Bronchial epithelial cell (primary cell): ENCODE data around the gene GP9. TPM values are rescaled to one million over a fixed set of nuclear protein-coding genes. Genes with fewer than 3 reads are reported as not detected.

Experiments used
- DNase-seq: peaks from one replicate; pipeline ENCODE4 v3.0.0-alpha.2; 2010; ENCODE audit warnings: low read depth
- FAIRE-seq: peaks from 2 replicates; lab custom pipeline; 2011; peaks lifted over from hg19 to GRCh38; lab: Jason Lieb, UNC
- H3K27me3 ChIP-seq: 2 replicates; pipeline ENCODE4 v1.5.1; 2011; ENCODE audit warnings: low read length; ENCODE audit not compliant: control insufficient read depth, insufficient read depth
- H3K36me3 ChIP-seq: 2 replicates; pipeline ENCODE4 v1.5.1; 2011; ENCODE audit warnings: low read length; ENCODE audit not compliant: control insufficient read depth, insufficient read depth
- H3K4me3 ChIP-seq: 2 replicates; pipeline ENCODE4 v1.5.1; 2011; ENCODE audit warnings: mild to moderate bottlenecking, low read depth, low read length, control low read depth
- CTCF ChIP-seq: IDR thresholded peaks from 2 replicates; pipeline ENCODE4 v1.5.1; 2011; ENCODE audit warnings: mild to moderate bottlenecking, moderate library complexity, low read length, control low read depth, inconsistent platforms; ENCODE audit not compliant: insufficient read depth, severe bottlenecking
- total RNA-seq: library from RNA; depleted of rRNA; stranded (reverse); fragments of >200 nt; gene quantifications from 2 replicates; pipeline ENCODE4 v1.2.1, GENCODE V29; 2014

Gene GP9
- total RNA-seq, 1 donor from 2014 or later: not detected

- Histone ChIP-seq H3K27me3 (no peaks in the 10 kb centered on the region), H3K36me3 (no peaks in the 10 kb centered on the region), H3K4me3 (no peak overlapping the region)
- TF ChIP-seq CTCF: no peak
- no peak for FAIRE-seq
- no peak for DNase-seq
Measured at GRCh38 chr3:129078510-129078909, 17.9 kb downstream of the GP9 start.

GRCh38 chr3:129081503-129081902, 20.9 kb downstream of the GP9 start:
- DNase-seq: no peak
- no peaks in the 10 kb centered on the region for H3K27me3 ChIP-seq
- H3K4me3 ChIP-seq: no peak overlapping the region
- TF ChIP-seq CTCF: no peak
- no peak for FAIRE-seq
- H3K36me3 ChIP-seq: no peaks in the 10 kb centered on the region

- H3K27me3 ChIP-seq: no peaks in the 10 kb centered on the region
- DNase-seq: no peak
- TF ChIP-seq CTCF: no peak
- H3K36me3 ChIP-seq: no peaks in the 10 kb centered on the region
- no peak for FAIRE-seq
- no peak overlapping the region for H3K4me3 ChIP-seq
Measured at GRCh38 chr3:129082026-129082425, 21.4 kb downstream of the GP9 start.

GRCh38 chr3:129084501-129084900, 23.9 kb downstream of the GP9 start:
- TF ChIP-seq CTCF: no peak
- no peak overlapping the region for H3K4me3 ChIP-seq
- no peaks in the 10 kb centered on the region for H3K36me3 ChIP-seq
- FAIRE-seq (no peak), DNase-seq (no peak)
- no peaks in the 10 kb centered on the region for H3K27me3 ChIP-seq

GRCh38 chr3:129085165-129085715, 24.7 kb downstream of the GP9 start:
- no peak for DNase-seq
- Histone ChIP-seq H3K4me3 (no peak overlapping the region), H3K36me3 (no peaks in the 10 kb centered on the region), H3K27me3 (no peaks in the 10 kb centered on the region)
- TF ChIP-seq CTCF: no peak
- no peak for FAIRE-seq

- Histone ChIP-seq H3K27me3 (no peaks in the 10 kb centered on the region), H3K36me3 (no peaks in the 10 kb centered on the region), H3K4me3 (no peak overlapping the region)
- DNase-seq (no peak), FAIRE-seq (no peak)
- TF ChIP-seq CTCF: no peak
Measured at GRCh38 chr3:129085818-129086217, 25.2 kb downstream of the GP9 start.
